Measurements from ENCODE around the gene GPSM1.

DNA sequence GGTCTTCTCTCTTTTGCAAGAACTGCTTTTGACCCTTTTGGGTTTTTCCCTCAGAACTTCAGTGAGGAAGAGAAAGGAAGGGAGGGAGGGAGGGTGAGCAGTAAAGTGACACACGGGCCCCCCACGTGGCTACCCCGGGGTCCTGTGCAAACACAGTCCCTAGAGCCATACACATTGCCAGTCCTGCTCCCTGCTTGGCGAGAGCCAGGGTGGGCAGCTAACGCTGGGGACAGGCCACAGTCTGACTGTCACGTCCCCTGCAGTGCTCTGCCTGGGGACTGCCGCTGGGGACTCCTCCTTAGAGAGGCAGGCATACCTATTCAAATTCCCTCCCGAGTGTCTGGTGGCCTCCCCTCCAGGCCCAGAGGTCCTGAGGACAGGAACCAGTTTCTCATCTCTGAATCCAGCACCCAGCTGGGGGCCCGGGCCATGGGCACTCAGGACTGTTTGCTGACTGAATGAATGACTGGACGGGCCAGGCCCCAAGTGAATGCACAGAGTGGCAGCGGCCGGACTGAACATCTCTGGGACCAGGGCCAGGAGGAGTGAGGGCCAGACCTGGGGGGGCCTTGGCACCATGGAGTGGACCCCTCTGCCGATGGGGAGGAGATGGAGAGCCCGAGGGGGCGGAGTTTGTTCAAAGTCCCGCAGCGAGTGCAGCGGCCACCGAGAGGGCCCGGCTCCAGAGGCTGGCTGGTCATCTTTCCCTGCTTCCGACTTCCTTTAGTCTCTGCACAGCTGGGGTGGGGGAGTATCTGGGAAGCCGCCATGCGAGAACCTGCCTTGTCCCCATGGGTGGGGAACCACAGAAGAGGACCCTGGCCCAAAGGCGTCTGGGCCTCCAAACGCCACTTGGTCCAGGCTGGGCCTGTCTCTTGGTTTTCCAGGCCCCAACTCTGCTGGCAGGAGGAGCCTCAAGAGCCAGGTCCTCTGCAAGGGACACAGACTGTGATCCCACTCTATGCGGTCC lies 29.3 kb upstream of the GPSM1 start:
- TF ChIP-seq, protein P1, sequence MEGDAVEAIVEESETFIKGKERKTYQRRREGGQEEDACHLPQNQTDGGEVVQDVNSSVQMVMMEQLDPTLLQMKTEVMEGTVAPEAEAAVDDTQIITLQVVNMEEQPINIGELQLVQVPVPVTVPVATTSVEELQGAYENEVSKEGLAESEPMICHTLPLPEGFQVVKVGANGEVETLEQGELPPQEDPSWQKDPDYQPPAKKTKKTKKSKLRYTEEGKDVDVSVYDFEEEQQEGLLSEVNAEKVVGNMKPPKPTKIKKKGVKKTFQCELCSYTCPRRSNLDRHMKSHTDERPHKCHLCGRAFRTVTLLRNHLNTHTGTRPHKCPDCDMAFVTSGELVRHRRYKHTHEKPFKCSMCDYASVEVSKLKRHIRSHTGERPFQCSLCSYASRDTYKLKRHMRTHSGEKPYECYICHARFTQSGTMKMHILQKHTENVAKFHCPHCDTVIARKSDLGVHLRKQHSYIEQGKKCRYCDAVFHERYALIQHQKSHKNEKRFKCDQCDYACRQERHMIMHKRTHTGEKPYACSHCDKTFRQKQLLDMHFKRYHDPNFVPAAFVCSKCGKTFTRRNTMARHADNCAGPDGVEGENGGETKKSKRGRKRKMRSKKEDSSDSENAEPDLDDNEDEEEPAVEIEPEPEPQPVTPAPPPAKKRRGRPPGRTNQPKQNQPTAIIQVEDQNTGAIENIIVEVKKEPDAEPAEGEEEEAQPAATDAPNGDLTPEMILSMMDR (IDR thresholded peaks at IDR 0.05; ENCODE audit: low read depth, low read length, missing input control), result no peak
- TF ChIP-seq, protein P2, sequence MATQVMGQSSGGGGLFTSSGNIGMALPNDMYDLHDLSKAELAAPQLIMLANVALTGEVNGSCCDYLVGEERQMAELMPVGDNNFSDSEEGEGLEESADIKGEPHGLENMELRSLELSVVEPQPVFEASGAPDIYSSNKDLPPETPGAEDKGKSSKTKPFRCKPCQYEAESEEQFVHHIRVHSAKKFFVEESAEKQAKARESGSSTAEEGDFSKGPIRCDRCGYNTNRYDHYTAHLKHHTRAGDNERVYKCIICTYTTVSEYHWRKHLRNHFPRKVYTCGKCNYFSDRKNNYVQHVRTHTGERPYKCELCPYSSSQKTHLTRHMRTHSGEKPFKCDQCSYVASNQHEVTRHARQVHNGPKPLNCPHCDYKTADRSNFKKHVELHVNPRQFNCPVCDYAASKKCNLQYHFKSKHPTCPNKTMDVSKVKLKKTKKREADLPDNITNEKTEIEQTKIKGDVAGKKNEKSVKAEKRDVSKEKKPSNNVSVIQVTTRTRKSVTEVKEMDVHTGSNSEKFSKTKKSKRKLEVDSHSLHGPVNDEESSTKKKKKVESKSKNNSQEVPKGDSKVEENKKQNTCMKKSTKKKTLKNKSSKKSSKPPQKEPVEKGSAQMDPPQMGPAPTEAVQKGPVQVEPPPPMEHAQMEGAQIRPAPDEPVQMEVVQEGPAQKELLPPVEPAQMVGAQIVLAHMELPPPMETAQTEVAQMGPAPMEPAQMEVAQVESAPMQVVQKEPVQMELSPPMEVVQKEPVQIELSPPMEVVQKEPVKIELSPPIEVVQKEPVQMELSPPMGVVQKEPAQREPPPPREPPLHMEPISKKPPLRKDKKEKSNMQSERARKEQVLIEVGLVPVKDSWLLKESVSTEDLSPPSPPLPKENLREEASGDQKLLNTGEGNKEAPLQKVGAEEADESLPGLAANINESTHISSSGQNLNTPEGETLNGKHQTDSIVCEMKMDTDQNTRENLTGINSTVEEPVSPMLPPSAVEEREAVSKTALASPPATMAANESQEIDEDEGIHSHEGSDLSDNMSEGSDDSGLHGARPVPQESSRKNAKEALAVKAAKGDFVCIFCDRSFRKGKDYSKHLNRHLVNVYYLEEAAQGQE (IDR thresholded peaks at IDR 0.05), result no peak

Measured in liver (tissue), 2 donors.